SK-MEL-5 (cell line): Measurements from ENCODE around the gene RNF19B. TPM values are rescaled to one million over a fixed set of nuclear protein-coding genes. Genes with fewer than 3 reads are reported as not detected.

Experiments
- DNase-seq: peaks from one replicate; pipeline ENCODE4 v3.0.0-alpha.2; 2016; ENCODE audit warnings: low read depth, low spot score
- in situ Hi-C: cut with HindIII; loops from 2 replicates; pipeline ENCODE4 v1.10.0; 2016; ENCODE audit warnings: low sequenced_read_pairs, high pct_unique_total_duplicates, low pct_unique_long_range_greater_than_20kb
- total RNA-seq: library from RNA; depleted of rRNA; stranded (reverse); fragments of >200 nt; shearing (Covaris generic); gene quantifications from 2 replicates; pipeline ENCODE4 v1.2.3, GENCODE V29; 2014

RNF19B gene
- total RNA-seq, 1 experiment from 2014 or later, result 32.0 TPM

DNA sequence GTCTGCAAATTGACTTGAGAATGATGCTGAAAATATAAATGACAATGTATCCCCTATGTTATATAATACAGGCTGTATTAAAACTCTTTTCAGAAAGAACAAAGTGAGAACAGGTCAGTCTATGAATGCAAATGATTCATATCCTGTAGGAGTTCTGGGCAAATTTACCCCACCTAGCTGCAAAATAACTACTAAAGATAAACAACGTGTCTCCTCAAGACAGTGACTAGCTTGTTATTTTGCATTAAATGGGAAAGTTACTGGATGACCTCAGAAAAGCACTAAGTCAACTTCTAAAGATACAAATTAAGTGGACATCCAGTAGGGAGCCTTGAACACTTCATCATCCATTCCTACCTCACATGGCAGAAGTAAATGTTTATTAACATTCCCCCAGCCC lies 11.1 kb downstream of the RNF19B start:
- in situ Hi-C loops, result no loop called here
- peak; percentile 60 for DNase-seq

DNA sequence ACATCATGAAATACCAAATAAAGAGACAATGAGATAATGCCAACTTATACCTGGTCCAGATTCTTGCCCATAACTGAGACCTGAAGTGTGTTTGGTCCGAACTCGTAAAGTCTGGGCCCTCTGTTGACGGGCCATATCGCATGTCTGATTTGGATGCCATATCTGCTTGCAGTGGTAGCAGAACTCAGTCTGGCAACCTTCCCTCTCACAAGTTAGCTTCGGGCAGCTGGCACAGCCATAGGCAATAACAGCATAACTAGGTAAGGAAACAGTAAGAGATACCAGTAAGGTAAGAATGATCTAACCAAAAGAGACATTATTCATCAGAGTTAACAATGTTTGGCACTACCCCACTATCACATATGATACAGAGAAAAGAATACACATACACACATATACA lies 15.1 kb downstream of the RNF19B start:
- no peak for DNase-seq
- in situ Hi-C loops, result no loop called here

DNA sequence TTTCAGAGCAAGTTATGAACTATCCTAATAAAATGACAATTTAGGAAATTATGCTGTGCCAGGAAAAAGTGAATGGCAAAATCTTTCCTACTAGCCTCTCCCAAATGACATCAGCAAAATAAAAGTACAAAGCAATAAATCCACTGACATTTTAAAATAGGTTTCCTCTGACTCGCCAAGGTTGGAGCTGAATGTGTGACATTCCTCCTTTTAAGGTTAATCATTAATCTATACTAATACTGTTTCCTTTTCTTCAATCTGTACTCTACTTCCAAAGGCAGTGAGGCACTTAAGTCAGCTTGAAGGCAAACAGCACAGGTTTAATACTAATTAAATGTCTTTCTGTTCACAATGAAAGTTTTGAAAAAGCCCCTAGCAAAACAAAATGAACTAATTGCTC lies 15.7 kb downstream of the RNF19B start:
- in situ Hi-C loops, result no loop called here
- no peak for DNase-seq

DNA sequence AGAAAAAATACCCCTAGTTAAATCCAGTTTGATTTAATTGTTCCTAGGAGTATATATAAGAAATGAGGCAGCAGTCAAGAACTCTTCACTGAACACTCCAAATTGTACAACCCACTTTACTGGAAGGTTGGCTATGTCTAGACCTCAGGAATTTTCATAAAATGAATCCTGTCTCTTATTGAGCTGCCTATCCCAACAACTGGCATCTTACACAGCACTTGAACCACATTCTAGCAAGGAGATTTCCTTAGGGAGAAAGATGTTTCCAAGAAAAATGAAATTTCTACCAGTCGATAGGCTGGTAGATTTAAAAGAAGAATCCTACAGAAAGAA lies 16.3 kb downstream of the RNF19B start:
- in situ Hi-C loops, result no loop called here
- no peak for DNase-seq

DNA sequence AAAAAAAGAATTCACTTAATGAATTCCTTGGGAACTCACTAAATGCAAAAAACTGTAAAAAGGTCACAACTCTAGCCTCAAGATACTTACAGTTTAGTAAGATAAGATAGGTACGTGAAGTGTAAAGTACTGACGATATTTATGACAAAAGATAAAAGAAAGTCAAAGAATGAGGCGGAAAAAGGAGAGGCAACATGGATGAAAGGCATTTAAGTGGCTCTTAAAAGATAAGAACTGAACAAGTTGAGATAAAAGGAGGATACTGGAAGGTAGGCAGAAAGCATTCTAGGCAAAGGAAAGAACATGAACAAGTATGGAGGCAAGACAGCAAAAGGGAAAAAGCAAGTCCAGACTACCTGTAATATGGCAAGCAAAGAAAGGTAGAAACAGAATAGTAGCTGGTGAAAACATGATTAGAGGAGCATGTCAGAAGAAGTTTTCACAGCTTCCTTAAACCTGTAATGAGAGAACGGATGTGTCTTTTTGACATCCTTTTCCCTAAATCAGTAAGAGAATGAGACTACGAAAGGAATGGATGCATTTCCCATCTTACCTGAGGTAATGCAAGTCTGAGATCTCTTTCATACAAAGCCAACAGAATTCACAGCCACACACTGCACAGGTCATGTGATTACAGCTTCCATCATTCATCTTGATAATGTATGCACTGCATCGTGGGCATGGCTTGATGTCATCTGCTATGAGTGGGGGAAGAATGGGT lies 16.8 kb downstream of the RNF19B start:
- in situ Hi-C loops, result no loop called here
- peak; percentile 29 for DNase-seq

DNA sequence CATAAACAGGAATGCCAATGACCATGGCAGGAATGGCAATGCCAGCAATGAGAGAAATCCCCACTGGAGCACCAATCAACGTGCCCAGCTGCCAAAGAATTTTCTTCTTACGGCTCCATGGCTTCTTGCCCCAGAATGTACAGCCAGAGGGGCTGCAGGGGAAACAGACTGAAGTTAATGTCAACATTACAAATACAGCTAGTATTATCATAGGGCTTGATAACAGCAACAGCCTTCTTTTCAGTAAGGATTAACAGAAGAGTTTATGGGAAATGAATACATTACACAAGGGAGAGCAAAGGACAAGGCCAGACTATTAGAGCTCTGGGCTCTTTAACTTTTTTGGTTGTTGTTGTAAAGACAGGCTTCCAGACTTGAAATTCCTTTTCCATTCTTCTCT lies 18.2 kb downstream of the RNF19B start:
- in situ Hi-C loops, result no loop called here
- no peak for DNase-seq

DNA sequence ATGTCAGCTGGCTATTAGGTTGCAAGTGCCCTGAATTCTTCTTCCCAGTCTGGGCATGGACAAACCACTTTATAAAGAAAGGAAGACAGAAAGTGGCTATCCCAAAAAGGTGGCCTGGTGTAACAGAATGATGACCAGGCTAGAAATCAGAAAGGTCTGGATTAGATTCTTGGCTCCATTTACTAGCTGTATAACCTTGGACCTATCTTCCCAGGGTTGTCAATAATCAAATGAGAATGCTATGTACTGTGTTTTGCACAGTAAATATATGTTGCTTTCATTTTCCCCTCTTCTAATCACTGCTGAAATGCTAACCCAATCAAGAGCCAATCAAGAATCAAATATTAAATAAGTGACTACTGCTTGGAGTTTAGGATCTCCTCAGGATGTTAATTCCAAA lies 20.4 kb downstream of the RNF19B start:
- DNase-seq, result no peak
- in situ Hi-C loops, result no loop called here

DNA sequence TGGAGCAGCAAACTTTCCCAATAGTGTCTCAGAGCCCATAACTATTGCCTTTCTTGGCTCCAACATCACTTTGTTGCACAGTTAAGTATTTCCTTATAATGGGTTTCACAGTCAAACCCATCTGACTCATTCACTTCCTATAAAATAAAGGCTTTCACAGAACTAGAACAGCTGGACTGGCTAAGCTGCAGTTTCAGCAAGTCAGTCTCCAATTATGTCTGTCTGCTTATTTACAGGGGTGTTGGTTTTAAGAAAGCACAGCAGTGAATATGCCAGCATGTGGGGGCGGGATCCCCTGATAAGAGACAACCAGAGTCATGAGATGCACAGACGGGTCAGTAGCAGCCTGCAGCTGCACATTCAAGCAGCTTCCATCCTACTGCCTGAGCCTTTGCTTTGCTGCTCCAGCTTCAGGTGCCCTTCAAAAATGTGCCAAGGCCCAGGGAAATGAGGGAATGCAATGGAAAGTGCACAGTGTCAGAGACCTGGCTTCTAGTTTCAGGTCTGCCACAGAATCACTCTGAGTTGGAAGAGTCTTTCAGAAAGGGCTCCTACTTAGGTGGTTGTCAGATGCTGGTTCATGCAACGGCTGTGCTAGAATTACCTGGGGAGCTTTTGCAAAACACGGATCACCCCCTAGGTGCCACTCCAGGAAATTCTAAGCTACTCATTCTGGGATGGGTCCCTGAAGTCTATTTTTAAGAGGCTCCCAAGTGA lies 24.8 kb downstream of the RNF19B start:
- peak; percentile 56 for DNase-seq
- in situ Hi-C loops, result no loop called here

DNA sequence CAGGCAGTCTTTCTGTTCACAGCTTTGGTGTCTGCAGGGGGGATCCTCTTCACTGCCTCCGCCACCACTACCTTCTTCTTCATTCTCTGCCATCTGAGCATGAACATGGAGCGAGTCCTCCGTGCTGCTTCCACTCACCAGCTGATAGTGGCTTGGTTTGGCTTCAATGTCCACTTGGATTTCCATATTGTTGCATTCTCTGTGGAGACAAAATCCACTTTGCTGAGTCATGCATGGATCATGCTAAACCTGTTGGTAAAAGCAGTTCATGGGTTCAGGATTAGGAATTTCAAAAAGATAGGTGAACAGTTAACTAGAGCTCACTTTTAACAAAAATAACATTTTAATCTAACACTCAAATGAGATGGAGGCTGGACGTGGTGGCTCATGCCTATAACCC lies 27.5 kb downstream of the RNF19B start:
- DNase-seq, result no peak
- in situ Hi-C loops, result no loop called here

DNA sequence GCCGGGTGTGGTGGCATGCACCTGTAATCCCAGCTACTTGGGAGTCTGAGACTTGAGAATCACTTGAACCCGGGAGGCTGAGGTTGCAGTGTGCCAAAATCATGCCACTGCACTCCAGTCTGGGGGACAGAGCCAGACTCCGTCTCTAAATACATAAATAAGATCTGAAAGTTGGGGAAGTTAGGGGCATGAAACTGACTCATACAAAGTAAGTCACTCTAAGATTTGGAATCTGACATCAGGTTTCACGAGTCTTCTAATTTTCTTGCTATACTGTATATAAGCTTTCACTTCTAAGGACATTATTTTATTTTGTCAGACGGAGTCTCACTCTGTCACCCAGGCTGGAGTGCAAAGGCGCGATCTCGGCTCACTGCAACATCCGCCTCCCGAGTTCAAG lies 30.1 kb downstream of the RNF19B start:
- no peak for DNase-seq
- in situ Hi-C loops, result no loop called here

DNA sequence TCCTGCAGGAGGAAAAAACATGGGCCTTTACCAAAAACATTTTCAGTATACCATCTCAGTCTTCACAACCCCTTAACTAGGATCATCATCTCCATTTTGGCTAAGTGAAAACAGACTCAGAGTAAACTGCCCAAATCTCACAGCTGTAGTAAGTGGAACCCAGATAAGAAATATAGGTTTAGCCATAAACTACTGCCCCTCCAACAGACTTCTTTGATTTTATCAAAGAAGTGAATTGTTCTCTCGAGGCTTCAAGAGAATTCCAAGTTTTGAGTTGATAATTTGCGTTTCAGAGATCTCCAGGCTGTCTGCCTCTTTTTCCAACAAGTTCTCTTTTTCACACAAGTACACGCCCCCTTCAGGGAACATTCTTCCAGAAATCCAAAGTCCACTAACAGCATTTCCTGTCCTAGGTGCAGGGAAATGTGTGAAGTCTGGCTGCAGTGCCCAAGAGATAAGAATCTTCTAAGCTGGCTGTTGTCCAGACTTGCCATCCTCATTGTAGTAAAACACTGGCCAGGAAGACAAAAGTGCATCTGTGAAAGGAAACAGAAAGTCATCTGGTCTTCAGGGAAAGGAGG lies 30.8 kb downstream of the RNF19B start:
- peak; percentile 62 for DNase-seq
- in situ Hi-C loops, result no loop called here

DNA sequence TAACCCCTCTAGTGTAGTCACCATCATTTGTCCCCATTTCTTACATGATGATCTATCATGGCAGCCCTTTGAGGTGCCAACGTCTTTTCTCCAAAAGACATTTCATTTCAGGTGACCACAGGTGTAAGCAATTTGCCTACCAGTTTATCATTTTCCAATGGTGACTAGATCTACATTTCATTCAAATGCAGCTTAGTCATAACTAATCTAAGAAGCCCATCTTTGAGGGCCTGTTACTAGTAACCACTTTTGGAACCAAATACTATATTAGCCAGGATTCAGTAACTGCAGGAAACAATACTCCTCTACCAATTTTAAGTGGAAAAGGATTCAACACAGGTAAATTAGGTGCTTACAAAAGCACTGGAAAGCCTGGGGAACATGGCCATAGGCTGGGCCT lies 32.8 kb downstream of the RNF19B start:
- in situ Hi-C loops, result no loop called here
- no peak for DNase-seq

DNA sequence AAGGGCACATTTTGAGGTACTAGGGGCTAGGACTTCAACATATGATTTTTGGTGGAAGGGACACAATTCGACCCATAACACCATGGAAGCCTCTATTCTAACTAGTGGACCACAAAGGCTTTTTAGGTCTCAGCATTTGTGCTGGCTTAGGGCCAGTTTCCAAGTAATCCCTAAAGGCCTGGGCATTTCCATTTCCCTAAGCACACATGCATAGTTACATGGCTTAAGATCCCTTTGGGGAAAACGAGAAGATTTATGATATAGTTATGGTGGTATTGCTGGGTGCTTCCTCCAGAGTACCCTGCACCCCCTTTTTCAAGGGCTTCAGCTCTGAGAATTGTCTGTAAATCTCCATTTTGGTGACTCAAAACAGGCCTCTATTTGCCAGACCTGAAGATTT lies 35.2 kb downstream of the RNF19B start:
- in situ Hi-C loops, result no loop called here

DNA sequence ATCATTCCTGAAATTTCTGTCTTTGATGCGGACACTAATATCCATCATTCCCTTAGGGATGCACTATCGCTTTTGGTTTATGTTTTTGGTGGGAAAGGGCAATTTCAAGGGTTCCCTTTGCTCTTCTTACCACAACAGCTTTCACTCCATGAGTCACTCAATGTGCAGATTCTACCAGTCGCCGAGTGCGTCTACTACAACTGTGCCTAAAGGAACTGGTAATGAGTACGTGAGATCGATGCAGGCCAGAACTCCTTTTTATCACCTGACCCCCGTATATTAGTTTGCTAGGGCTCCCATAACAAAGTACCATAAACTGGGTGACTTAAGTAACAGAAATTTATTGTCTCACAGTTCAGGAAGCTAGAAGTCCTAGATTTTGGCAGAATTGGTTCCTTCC lies 35.9 kb downstream of the RNF19B start:
- in situ Hi-C loops, result no loop called here

More for the DNA sequence above, 35.2 kb downstream of the RNF19B start:
- DNase-seq, result no peak

DNA sequence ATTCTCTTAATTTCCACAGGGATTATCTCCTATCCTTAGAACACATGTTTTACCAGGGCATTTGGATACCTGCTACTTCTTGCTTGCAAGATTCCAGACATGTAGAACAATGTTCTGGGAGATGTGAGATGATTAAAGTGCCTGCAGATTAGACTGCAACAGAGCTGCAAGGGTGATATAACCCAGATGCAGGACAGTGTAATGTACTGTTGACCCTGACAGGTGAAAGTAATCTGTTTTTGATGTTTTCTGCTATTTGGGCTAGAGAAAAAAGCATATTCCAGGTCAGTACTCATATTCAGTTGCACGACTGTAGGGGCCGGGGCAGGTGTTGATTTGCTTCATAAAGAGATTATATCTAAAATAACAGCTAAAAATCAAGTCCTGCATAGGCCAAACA lies 36.3 kb downstream of the RNF19B start:
- in situ Hi-C loops, result no loop called here
- no peak for DNase-seq

More for the DNA sequence above, 35.9 kb downstream of the RNF19B start:
- no peak for DNase-seq

DNA sequence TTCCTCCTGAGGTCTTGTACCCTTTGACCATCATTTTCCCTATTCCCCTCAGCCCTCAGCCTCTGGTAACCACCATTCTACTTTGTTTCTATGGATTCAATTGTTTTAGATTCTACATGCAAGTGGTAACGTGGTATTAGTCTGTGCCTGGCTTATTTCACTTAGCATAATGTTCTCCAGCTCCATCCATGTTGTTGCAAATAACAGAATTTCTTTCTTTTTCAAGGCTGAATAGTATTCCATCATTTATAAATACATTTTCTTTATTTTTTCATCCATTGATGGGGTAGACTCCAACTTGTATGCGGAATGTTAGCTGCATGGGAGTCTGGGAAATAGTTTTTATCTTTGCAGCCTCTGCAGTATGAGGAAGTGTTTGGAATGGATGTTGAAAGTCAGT lies 37.2 kb downstream of the RNF19B start:
- no peak for DNase-seq
- in situ Hi-C loops, result no loop called here

DNA sequence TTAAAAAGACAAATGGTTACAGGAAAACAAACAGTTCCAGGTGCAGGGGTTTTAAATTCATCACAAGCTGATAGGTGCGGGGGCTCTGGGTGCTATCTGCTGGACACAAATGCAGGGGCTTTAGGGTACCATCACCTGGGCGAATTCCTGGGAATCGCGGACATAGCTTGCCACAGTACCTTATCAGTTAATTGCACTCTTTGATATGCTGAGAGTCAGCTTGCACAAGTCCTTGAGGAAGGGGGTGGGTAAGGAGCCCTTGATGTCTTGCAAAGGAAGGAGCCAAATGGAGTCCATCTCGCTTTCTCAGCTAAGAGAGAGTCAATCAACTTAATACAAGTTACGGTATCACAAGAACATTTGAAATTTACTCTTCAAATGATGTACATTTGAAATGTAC lies 38.0 kb downstream of the RNF19B start:
- in situ Hi-C loops, result no loop called here
- no peak for DNase-seq

DNA sequence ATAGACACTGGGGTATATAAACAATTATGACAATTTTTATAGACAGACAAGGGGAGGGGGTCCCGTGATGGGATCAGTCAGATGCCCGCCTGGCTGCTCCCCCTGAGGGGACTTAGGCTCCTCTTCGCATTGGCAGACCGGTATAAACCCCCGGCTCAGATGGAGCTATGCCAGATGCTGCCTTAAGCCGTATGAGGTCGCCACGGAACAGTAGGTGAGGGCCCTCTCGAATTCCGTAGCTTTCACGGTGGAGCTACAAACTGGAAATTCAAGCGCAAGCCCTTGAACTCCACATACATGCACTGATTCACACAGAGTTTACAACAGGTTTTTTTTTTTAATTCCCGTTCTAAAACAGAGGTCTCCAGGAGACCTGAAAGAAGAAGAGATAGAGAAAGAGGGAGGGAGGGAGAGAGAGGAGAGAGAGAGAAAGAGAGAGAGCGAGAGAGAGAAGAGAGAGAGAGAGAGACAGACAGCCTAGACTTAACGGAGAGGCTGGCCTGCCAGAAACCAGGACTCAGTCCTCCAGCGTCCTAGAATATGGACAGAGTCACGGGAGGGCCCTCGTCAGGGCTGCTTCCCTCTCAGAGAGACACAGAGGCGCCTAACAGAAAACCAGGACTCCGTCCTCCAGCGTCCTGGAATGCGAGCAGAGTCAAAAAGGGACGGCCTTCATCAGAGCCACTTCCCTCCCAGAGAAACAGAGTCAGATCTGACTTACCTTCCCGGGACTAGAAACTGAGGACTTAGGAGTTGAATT lies 39.0 kb downstream of the RNF19B start:
- no peak for DNase-seq
- in situ Hi-C loops, result no loop called here
